GM19467 (cell line): ENCODE measurements around the gene SPRED2.

Source experiments
- ATAC-seq: cut with Tn5 transposase; IDR thresholded peaks from one replicate; pipeline ENCODE4 v1.9.1; 2021; ENCODE audit warnings: mild to moderate bottlenecking, moderate library complexity; ENCODE audit not compliant: unreplicated experiment

Gene SPRED2

DNA sequence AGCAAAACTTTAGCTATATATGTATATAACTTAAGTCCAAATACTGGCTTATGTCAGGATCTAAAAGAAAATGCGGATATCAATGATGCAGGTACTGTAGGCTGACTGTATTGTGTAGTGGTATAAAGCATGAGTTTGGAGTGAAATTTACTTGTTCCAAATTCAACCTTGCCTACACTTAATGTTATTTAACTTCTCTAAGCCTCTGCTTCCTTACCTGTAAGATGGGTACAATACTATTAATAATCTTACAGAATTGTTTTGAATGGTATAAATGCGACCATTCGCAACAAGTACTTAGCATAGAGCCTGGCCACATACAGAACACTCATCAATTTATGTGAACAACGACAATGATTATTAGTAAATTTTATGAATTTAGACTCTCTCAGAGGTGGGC, 62.4 kb downstream of the SPRED2 start:
- ATAC-seq: no peak

DNA sequence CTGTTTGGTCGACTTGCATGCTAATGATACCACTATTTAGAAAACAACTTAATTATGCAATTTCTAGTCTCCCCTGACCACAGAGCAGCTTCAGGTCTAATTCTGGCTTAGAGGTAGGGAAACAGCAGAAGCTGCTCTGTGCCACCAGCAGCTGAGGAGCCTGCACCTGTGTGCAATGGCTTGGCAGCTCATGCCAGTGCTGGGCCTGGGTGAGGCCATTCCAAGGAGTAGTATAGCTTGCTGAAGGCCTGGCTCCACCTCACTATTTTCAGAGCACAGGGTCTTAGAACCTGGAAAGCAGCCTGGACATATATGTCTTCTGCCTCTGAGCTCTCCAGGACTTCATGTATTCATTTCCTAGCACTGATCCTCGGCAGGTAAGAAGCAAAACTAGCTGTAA, 62.8 kb downstream of the SPRED2 start:
- no peak for ATAC-seq

DNA sequence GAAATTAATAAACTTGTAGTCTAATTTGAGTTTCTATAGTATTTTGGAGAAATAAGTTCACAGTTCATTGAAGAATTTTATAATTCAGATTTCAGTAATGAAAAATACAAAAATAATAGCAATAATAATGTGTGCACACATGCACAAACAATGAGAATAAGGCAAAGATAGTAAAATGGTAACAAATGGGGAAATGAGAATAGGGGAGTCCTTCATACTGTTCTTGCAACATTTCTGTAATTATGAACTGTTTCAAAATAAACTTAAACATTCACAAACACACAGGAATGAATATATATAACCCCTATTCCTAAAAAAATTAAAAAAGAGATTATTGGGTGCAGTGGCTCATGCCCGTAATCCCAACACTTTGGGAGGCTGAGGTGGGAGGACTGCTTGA, 63.9 kb downstream of the SPRED2 start:
- ATAC-seq: no peak

DNA sequence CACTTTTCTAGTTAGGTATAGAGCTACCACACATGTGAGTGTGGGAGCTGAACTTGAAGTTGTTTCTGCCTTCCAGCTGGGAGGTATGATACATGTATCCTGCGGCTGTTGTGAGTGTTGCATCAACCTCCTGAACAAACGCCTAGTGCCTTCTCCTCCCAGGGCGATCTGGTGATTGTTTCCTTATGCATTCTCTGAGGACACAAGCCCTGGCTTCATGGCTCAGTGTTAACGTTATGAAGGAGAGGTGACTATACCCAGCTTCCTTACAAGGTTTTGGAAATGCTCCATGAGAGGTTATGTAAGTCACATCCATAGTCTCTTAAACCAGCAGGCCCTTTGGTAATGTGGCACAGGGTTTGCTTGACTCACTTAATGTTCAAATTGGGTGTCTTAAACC, 64.9 kb downstream of the SPRED2 start:
- ATAC-seq: no peak

DNA sequence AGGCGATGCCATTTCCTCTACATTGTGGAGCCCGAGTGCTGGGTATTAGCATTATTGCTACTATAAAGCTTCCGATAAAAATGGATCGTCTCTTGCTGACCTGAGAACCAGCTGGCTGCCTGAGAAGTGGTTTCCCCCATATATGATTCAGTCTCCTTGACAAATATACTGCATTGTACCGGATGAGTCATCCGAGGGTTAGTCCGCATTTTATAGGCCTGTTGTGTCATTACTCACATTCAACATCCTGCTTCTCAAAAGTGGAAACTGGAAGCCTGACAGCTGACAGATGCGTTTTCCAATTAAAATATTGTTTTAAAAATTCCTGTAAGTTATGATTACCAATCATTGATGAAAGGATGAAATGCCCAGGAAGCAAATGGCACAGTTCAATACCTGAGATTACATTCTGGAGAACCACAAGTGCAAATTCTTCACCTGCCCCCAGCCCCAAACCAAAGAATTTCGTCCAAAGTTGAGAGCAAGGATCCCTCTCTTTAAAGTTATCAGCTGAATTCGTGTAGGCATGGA, 65.7 kb downstream of the SPRED2 start:
- no peak for ATAC-seq

DNA sequence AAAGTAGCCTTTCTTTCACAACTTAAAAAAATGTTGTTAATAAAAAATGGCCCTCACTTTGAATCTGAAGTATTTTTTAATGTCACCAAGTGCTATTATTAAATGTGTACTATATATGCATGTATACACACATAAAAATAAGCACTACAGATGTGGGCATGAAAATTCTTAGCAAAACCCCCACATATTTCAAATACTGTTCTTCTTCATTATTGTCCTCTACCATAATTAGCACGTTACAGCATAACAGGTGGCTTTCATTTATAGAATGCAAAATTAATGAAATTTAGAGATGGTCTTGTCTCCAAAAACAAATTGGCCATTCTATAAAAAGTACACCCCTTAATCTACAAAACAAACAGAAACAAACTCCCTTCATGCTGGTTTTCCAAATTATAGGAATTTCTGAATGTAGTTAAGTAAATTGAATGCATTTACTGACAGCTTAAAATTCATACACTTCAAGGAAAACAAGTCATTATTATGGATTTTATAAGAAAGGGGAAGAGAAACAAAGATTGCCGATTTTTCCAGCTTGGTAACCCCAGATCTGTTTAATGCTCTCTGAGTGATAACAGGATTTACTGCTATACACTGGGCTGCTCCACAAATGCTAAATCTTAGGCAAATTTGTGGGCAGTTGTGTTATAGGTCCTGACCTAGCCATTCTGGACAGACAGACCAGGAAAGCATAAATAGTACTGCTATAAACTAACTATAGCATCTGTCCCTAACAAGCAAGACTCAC, 67.2 kb downstream of the SPRED2 start:
- ATAC-seq: no peak

DNA sequence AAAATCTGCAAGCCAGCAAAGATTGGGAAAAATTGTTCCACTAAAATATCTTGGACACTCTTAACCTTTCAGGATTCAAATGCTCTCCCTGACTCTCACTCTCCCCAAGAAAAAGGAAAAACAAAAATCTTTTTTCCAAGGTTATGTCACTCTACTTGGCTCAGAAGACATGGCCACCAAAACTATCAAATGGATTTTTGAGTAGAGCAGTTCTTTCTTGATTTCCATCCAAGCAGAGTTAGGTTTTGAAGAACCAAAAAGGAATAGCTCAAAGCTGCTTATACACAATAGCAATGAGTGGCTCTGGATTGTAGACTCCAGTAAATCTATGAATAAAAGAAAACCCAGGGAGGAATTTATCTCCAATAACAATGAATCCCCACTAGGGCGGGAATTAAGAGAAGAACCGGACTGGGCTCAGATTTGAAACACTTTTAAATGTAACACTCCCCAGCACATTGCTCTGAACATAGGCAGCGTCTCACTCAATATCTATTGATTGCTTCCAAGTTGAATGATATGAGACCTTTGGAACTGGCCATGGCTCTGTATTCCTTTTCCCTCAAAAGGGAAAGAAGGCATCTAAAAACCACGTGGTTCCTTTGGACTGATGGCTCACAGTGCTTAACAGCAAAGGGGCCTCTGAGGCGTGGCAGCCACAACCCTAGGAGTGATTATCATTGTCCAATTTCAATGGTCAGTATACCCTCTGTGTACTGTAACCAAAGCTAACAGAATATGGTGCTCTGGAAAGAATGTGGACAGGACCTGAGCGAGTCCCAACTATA, 68.3 kb downstream of the SPRED2 start:
- no peak for ATAC-seq

DNA sequence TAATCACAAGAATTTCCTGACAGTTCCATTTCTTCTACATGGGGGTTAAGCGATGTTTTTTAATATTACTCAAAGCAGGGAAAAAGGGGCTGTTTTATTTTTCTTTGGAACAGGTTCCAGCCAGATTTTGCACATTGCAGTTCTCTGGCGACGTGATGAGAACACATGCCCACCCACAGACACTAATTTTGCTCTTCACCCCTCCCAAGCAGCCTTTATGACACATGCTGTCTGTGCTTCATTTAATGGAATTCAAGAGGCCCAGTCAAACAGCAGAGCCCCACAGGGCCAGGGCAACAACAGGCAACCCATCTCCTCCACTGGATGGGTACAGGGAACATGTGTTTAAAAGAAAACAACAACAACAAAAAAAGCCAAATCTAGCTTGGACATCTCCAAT, 70.8 kb downstream of the SPRED2 start:
- no peak for ATAC-seq

DNA sequence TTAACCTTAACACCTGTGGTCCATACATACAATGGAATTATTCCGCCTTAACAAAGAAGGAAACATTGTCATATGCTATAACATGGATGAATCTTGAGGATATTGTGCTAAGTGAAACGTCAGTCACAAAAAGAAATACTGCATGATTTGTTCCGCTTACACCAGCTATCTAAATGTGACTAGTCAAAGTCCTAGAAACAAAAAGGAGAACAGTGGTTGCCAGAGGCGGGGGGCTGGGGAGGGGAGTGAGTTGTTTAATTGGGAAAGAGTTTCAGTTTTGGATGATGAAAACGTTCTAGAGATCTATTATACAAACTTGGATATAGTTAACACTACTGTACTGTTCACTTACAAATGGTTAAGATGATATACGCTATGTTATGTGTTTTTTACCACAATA, 72.0 kb downstream of the SPRED2 start:
- no peak for ATAC-seq

DNA sequence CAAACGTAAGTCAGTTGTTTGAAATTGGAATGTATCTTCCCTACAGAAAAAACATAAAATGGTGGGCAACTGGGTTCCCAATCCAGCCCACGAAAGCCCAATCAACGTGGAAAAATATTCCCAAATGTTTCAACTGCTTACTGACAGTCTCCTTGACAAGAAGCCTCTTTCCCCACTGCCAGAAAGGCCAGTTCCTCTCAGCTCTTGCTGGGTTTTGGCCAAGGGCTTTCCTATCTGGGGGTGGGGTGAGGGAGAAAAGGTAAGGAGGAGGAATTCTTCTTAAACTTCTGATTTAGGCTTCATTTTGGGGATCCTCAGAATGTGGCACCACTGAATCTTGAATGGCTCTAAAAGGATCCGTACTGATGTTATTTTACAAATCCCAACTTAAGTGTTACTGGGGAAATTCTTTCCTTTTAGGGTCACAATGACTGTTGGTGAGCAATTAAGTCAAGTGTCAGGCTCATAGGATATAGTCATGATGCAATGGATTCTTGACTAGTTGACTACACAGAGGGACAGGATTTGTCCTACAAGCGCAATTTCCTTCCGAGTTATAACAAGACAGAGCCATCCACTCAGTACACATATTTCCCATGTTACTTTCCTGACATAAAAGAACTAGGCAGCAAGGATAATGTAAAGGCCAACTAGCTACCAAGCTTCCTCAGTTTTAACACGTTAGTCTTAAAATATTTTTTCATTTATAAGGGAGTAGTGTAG, 73.6 kb downstream of the SPRED2 start:
- no peak for ATAC-seq

DNA sequence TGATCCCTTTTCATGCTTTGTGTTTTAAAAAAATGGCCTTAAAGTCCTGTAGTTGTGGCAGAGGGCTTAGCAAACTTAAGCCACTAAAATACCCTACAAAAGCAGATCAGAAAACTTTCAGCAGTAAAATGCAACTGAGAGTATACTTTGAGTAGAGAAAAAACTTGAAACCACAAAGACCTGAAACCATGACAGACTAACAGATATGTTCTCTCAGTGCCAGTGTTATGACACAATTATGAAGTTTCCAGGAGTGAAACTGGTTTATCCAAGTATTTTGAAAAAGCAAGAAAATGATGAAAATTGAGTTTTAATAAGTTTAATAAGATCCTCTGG, 74.5 kb downstream of the SPRED2 start:
- peak; percentile 74 for ATAC-seq

DNA sequence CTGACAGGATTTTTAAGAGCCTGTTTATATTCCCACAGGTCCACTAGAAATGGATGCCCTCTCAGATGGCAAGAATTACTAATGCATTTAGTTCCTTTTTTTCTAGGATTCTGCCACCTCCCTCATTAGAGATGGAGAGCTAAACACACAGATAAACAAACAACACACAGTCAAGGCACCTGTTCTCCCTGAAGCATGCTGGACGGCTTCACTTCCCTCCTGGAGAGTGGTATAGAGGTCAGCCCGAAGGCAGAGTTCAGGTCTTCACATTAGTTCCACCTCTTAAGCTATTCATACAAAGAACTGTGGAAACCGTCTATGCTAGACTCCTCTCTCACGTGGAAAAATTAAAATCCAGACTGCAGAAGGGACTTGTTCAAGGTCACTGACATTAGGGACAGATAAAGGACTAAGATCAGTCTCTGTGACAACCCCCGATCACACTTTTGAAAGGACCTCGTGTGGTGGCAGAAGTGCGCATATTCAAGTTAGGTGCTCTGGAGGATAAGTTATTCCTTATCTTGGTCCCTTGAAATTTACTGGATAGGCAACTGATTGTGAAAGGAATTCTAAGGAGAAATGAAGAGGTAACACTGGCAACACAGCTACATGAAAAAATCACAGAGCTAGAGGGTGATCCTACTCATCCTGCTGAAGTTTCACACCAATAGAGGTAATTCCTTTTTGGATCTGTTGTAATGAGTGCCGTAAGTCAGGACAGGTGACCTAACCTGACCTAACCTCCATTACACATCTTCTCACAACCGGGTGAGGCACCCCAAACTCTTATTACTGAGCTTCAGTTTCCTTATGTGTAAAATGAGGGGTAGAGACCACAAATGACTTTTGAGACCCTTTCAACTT, 75.1 kb downstream of the SPRED2 start:
- ATAC-seq: peak; percentile 31

DNA sequence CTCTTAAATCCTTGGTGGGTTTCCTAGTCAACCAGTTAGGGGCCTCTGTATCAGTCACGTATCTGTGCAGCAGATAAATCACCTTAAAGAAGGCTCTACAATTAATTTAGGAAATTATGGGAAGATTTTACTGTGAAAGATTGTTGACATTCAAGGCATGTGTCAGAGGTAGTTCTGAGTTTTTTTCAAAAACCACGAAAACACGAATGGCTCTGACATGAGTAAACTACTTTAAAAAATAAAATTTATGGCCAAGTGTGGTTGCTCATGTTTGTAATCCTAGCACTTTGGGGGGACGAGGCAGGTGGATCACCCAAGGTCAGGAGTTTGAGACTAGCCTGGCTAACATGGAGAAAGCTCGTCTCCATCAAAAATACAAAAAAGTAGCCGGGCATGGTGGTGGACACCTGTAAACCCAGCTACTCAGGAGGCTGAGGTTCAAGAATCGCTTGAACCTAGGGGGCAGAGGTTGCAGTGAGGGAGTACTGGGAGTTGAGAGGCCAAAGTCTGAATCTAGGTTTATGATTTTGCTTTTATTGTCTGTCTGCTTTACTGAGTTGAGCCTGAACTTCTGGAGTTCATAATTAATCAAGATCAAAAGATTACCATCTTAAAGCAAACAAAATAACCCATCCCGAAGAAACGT, 77.1 kb downstream of the SPRED2 start:
- ATAC-seq: no peak

DNA sequence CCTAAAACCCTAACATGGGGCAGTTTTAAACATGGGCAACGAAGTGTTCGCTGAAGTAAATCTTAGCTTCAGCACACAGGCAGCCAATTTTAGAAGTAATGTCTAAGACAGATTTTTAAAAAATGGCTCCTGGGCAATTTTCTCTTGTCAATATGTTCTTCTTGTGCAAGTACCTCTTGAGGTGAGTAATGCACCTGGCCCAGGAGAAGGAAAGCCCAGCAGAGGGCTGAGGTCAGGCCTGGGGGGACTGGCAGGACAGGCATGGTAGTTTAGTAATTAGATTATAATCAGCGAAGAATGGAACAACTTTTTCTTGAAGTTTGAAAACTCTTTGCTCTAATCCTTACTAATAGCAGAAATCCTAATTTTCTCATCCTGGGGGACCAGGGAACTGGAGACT, 77.6 kb downstream of the SPRED2 start:
- no peak for ATAC-seq

DNA sequence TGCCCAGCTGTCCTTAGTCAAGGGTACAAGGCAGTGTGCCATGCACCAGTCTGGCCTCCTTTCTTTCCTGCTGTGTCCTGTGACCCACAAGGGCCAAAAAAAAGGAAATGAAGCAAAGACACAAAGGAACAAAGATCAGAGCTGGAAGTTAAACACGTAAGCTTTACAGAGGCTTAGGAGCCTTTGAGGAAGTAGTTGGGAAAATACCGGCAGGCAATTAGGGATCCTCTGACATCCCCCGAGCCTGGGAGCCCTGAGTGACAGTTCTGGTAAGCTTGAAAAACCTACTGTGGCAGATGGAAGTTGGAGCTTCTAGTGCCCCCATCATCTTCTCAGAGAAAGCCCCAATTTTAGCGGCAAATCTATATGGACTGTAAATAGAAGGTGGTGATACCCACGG, 78.5 kb downstream of the SPRED2 start:
- no peak for ATAC-seq

DNA sequence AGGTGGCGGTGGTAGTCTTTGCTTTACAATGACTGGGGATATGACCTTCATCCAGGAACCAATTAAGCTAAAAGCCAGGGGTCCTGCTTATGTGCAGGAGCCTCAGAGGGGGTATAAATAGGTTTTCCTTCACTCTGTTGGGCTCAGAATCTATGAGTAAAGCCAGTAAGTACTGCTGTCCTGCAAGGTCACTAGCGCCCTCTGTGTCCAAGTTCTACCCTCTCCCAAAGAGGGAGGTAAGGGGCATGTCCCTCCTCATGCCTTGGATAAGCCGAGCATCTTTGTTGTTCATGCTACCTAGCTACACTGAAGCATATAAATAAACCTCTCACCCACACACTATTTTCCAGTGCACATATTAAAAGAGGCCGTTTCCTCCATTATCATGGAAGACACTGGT, 79.4 kb downstream of the SPRED2 start:
- ATAC-seq: no peak

DNA sequence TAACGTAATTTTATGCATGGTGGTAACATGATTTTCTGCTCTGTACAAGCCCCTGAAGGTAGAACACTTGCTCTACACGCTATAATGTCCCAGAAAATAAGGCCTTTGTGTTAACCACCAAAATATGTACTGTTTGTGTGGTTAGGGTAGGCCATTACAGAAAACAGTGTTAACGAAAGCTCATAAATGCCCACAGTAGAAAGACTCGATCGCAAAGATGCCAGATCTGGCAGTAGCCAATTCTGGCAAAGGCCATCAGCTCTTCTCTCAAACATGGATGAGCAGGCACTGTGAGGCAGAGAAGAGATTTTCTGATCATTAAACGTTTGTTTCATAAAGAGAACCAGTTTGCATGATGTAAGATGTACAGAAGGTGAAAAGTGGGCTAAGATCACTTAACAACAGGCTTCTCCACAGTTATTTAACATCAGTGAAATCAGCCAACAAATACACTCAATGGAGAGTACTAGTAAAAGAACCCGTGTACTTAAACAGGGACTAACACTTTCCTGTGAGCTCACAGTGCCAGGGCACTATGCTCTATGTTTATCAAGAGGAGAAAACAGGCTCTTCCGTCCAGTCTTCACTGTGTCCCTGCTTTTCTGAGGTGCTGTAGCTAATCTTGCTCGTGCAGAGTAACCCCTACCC, 80.3 kb downstream of the SPRED2 start:
- no peak for ATAC-seq

DNA sequence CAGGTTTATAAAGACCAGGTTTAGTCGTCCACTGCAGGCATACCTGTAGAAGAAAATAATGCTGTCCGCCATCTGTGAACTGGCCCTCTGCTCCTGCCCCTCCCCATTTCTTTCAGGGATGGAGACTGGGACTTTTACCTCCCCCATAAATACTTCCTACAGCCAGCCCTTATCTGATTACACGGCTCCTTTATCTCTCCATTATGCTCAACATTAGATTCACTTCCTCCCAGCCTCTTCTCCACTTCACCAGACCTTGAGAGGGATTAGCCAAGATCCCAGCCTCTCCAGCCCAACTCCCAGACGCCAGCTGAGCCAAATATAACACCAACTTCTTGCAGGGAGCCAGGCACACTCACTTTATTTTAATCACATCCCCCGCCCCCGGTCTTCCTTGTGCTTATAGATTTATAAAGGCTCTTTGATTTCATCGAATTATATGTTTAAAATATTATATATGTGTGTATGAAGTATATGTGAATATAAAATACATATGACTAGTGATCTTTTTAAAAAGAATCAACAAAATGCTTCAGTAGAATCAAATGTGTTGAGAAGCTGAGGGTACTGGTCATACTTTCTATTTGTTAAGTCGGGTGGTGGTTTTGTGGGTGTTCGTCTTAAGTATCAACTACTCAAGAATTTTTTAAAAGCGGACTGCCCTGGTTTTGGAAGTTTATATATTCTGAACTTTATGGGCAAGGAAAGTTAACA, 81.0 kb downstream of the SPRED2 start:
- no peak for ATAC-seq

DNA sequence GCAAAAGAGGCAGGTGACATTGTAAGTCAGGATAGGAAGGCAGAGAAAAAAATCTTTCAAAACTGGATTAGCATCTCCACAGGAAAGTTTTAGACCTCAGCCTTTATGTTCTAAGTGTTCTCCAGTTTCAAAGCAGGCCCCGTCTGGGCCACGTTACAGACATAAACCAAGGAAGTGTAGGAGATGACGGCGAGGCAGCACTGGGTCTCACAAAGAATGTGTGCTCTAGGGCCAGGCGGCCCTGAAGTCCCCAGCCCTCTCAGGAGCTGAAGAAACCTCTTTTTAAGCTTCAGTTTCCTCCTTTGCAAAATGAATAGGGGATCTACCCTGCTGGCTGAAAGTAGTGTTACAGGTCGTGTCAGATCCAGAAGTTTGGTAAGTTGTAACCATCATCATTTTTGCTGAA, 81.7 kb downstream of the SPRED2 start:
- peak; percentile 60 for ATAC-seq
